Right cardiac atrium (tissue), 5 donors: ENCODE results near the gene SDE2. TPM values are rescaled to one million over a fixed set of nuclear protein-coding genes. Genes with fewer than 3 reads are reported as not detected.
"Not testable (repeated sequence)": the region's sequence is repeated elsewhere in the genome, so short reads cannot be mapped to it uniquely, and the experiment has no call there.

Experiments used
- ATAC-seq, 2 donors: fragments of 200-7000 bp; cut with Tn5 transposase; one replicate each; pipeline versions ENCODE4 v1.8.0 to v1.9.1; 2020; ENCODE audit warnings: moderate library complexity in 2 of 2, mild to moderate bottlenecking in 1 of 2
- DNase-seq, 3 donors: peaks; one replicate each; pipeline ENCODE4 v3.0.0-alpha.2; 2020
- H3K27ac ChIP-seq: one replicate; pipeline ENCODE4 v1.5.1; 2013; ENCODE audit warnings: mild to moderate bottlenecking, low read length, control low read depth, moderate library complexity
- H3K27me3 ChIP-seq: one replicate; pipeline ENCODE4 v1.6.1; 2013; ENCODE audit not compliant: control insufficient read depth, insufficient read depth
- H3K4me1 ChIP-seq: one replicate; pipeline ENCODE4 v1.6.1; 2013; ENCODE audit warnings: low read length; ENCODE audit not compliant: control insufficient read depth, insufficient read depth
- H3K4me3 ChIP-seq: one replicate; pipeline ENCODE4 v1.5.1; 2013; ENCODE audit warnings: low read length, control low read depth
- H3K9me3 ChIP-seq: one replicate; pipeline ENCODE4 v1.6.1; 2013; ENCODE audit warnings: low read length; ENCODE audit not compliant: control insufficient read depth
- WGBS: extraction: QIAGEN DNeasy Blood & Tissue Kit; methylation state at CpG from one replicate; pipeline ENCODE4 v1.1.7; 2013; 5-methylcytosine and 5-hydroxymethylcytosine counted together
- intact Hi-C, 4 donors: fragments of 100-400 bp; cut with DNase I; formaldehyde crosslinking; loops; one replicate each; pipeline versions ENCODE4 v1.11.0 to v1.14.0; 2022 to 2023
- polyA plus RNA-seq: library from polyadenylated mRNA; stranded (reverse); fragments of 200-250 nt; gene quantifications from one replicate; pipeline ENCODE4 v1.2.3, GENCODE V29; 2013
- total RNA-seq, 4 donors: library from RNA; stranded (reverse); fragmentation: NEBNext Ultra II Directional; extraction: Animal tissue kit (Norgen Biotek cat#: 25700); gene quantifications; one replicate each; pipeline ENCODE4 v1.2.1, GENCODE V29; 2021
- donor health status: healthy with polysubstance abuse.
- donor health status: DM: no; HTN: yes; CAD: no.
- donor health status: DM: no; HTN: no; CAD: no.
- donor health status: DM: no; HTN: yes; CAD: no; lungs with severe emphysema.
- donor health status: DM: yes; HTN: yes; CAD: no.

SDE2 gene
- total and polyA plus RNA-seq, 5 donors: 9.4 to 18.3 (median 12.2) TPM

DNA sequence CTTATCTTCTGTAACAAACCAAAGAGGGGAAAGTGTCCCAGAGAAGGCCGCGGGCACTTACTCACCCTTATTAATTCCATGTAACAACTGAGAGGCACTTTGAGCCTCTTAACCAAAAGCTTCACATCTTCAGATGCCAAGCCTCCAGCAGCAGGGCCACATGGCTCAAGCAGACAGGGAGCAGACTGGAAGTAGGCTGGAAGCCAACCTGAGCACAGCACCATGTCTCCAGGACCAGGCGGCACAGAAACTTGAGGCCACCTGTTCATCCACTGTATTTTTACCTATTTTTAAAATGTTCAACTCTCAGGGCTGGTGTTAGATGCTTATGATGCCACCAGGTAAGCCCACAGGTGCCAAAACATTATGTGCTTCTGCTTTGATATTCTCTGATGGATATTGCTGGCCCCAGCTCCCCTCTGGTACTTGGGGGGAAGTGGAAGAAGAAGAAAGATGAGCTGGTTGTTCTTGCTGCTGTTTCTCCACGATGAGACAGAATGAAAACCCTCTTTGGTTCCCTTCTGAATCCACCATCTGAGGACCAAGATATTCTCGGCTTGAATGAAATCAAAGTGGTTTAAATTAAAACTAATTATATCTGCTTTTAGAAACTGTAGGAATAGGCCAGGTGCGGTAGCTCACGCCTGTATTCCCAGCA is 30.6 kb upstream of the SDE2 start:
- Histone ChIP-seq H3K4me3 (no peak overlapping the region), H3K27me3 (no peaks in the 10 kb centered on the region), H3K27ac (no peak overlapping the region), H3K9me3 (no peaks in the 10 kb centered on the region), H3K4me1 (no peaks in the 10 kb centered on the region)
- ATAC-seq: no peak
- whole genome bisulfite sequencing: 91% methylated on average over 7 of the region's 7 CpGs
- intact Hi-C loops: no loop called here
- no peak for DNase-seq

DNA sequence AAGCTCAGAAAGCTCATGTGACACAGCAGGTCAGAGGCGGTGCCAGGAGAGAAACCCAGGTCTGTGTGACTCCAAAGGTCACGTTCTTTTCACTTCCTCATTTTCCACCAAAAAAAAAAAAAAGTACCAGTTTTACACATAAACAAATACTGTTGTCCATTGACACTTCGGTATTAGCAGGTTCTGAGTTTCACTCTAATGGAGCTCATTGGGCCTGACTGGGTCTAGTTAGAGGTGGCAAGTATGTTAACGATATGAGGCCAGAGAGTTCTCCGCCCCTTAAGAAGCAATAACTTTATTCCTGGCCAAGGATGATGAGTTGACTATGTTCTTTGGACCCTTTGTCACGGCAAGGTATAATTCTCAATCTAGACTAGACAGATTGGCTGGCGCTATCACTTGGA is 30.0 kb upstream of the SDE2 start:
- WGBS: 83% methylated on average over 7 of the region's 7 CpGs
- H3K27ac ChIP-seq: no peak overlapping the region
- DNase-seq (no peak), ATAC-seq (peak in 1 of 2 donors; percentile 28)
- intact Hi-C loops: no loop called here
- H3K4me1 ChIP-seq: no peaks in the 10 kb centered on the region
- no peaks in the 10 kb centered on the region for H3K27me3 ChIP-seq
- no peaks in the 10 kb centered on the region for H3K9me3 ChIP-seq
- H3K4me3 ChIP-seq: no peak overlapping the region

DNA sequence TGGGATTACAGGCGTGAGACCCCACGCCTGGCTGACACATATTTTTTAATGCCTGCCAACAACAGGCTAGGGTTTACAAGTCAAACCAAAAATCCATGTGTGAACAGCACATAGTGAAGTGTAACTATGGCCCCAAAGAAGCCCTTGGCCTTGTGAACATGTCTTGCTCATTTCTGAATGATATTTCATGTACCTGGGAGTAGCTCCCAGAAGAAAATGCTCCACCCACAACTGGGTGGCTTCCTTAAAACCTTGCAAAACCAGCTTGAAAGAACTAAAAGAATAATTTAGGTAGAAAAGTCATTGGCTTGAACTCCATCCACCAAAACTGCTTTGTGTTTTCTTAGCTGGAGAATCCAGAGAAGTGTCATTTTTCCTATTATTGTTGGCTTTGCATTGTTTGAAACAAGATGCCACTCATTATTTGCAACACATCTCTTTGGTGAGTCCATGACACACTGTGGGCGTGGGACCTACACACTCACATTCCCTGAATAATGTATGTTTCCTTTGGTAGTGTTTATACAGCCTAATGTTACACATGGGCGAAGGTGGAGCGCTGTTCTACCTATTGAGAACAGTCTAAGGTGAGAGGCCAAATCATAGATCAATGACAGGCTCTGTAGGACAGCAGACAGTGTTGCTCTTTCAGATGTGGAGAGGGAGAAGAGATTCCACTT is 28.5 kb upstream of the SDE2 start:
- no peak overlapping the region for H3K4me3 ChIP-seq
- H3K27ac ChIP-seq: no peak overlapping the region
- H3K9me3 ChIP-seq: no peaks in the 10 kb centered on the region
- no peak for DNase-seq
- WGBS: 90% methylated on average over 5 of the region's 5 CpGs
- ATAC-seq: no peak
- no peaks in the 10 kb centered on the region for H3K4me1 ChIP-seq
- no peaks in the 10 kb centered on the region for H3K27me3 ChIP-seq
- intact Hi-C loops: no loop called here

DNA sequence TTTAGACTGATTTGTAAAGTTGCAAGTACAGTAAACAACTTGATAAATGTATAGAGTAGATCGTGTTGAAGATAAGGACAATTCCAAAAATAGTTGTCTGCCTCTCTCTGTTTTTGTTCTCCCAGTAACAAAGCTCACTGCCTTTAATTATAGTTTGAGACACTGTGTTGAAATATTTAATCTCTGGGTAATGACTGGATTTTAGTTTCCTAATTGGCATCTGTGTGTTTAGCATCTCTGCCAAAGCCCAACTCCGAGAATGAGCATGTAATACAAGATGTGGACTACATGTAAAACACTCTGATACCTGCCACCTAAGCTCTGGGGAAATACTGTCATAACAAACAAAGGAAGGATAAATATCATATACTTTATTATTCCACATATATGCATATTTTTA is 27.7 kb upstream of the SDE2 start:
- Histone ChIP-seq H3K27me3 (no peaks in the 10 kb centered on the region), H3K27ac (no peak overlapping the region), H3K9me3 (no peaks in the 10 kb centered on the region), H3K4me1 (no peaks in the 10 kb centered on the region), H3K4me3 (no peak overlapping the region)
- intact Hi-C loops: no loop called here
- WGBS: 65% methylated on average over 2 of the region's 2 CpGs
- DNase-seq (no peak), ATAC-seq (no peak)

DNA sequence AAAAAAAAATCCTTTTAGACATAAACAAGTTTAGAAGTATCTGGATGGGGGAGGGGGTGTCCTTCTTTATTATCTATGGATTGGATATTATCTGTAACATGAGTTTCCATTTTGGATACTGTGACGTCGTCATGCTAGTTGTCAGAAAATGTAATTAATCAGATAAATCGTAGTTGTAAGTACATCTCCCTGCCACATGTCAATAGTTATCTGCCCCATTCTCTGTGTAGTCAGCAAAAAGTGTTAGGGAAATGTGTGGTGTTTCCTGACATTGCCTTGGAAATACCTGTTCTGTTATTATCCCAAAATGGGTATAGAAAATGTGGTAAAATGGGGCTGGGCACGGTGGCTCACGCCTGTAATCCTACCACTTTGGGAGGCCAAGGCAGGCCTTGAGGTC is 24.6 kb upstream of the SDE2 start:
- no peak overlapping the region for H3K4me3 ChIP-seq
- DNase-seq: no peak
- 69% methylated on average over 5 of the region's 5 CpGs for WGBS

DNA sequence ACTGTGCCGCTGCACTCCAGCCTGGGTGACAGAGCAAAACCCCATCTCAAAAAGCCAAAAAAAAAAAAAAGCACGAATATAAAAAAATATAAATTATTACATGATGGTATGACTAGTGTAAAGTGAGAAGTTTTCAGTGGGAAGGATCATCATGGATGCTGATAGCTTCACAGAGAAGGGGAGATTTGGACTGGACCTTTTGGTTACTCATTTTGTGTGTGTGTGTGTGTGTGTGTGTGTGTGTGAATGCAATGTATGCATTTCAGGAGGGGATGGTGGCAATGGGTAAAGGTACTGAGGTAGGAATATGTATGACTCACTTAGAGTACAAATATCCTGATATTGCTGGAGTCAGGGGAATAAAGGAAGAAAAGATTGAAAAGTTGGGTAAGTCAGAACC is 22.7 kb upstream of the SDE2 start:
- Histone ChIP-seq H3K4me1 (no peaks in the 10 kb centered on the region), H3K27ac (no peak overlapping the region), H3K9me3 (no peaks in the 10 kb centered on the region), H3K4me3 (no peak overlapping the region), H3K27me3 (no peaks in the 10 kb centered on the region)
- intact Hi-C loops: no loop called here
- WGBS: 46% methylated on average over 2 of the region's 2 CpGs
- ATAC-seq (no peak), DNase-seq (no peak)

More for the DNA sequence above, 24.6 kb upstream of the SDE2 start:
- Histone ChIP-seq H3K27me3 (no peaks in the 10 kb centered on the region), H3K9me3 (no peaks in the 10 kb centered on the region), H3K4me1 (no peaks in the 10 kb centered on the region), H3K27ac (no peak overlapping the region)
- intact Hi-C loops: no loop called here
- no peak for ATAC-seq

DNA sequence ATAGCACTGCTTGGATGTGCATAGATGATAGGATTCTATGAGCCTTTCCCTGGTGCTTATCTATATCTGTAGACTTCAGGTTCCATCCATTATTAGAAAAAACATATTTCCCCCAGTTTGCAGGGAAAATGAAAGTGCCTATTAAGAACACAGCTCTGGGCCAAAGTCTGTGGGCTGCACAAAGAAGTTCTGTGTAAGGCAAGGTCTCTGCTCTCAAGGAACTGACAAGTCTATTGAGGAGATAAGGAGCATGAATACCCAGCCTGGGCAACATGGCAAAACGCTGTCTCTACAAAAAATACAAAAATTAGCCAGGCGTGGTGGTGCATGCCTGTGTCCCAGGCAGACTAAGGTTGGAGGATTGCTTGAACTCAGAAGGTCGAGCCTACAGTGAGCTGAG is 22.3 kb upstream of the SDE2 start:
- DNase-seq (no peak), ATAC-seq (no peak)
- 59% methylated on average over 3 of the region's 3 CpGs for WGBS
- no peaks in the 10 kb centered on the region for H3K27me3 ChIP-seq
- H3K4me1 ChIP-seq: no peaks in the 10 kb centered on the region
- intact Hi-C loops: no loop called here
- H3K27ac ChIP-seq: no peak overlapping the region
- no peaks in the 10 kb centered on the region for H3K9me3 ChIP-seq
- no peak overlapping the region for H3K4me3 ChIP-seq

DNA sequence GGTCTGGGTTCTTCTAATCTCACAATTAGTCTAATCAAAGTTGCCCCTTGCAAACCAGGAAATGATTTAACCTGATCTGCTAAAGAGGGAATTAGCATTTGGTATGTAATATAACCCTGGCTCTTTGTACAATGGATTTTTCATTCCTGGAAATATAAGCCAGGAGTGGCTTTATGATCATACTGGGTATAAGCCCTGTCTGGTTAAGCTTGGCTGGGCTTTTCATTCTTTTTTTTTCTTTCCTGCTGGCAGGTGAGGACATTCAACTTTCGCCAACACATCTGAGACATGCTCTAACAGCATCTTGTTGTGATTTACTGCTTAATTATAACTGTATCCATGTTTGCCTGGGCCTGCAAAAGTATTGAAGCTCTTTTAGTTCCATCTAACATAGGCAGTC is 20.4 kb upstream of the SDE2 start:
- intact Hi-C loops: no loop called here
- H3K4me3 ChIP-seq: no peak overlapping the region

DNA sequence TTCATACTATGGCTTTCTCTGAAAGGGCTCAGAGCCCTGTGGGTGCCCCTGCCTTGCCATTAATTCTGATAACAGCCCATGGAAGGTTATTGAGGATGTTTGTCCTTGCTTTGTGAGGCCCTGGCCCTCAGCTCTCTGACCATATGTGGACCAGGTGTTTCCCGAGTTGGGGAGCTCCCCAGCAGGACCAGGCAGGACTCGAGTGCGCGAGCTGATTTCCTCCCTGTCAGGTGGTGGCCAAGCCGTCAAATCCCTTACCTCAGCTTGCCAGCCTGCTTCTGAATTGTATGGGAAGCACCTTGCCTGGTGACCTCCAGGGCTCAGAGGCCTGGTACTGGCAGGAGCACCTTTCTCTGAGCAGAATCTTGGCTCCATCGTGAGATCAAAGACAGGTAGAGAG is 17.9 kb upstream of the SDE2 start:
- no peak overlapping the region for H3K4me3 ChIP-seq
- DNase-seq (no peak), ATAC-seq (no peak)
- no peak overlapping the region for H3K27ac ChIP-seq
- intact Hi-C loops: no loop called here
- 59% methylated on average over 6 of the region's 6 CpGs for WGBS
- no peaks in the 10 kb centered on the region for H3K27me3 ChIP-seq
- H3K4me1 ChIP-seq: no peaks in the 10 kb centered on the region
- H3K9me3 ChIP-seq: no peaks in the 10 kb centered on the region

More for the DNA sequence above, 20.4 kb upstream of the SDE2 start:
- DNase-seq (no peak), ATAC-seq (no peak)
- H3K27ac ChIP-seq: no peak overlapping the region
- no peaks in the 10 kb centered on the region for H3K4me1 ChIP-seq
- H3K27me3 ChIP-seq: no peaks in the 10 kb centered on the region
- H3K9me3 ChIP-seq: no peaks in the 10 kb centered on the region
- 93% methylated on average over 1 of the region's 1 CpG for WGBS

DNA sequence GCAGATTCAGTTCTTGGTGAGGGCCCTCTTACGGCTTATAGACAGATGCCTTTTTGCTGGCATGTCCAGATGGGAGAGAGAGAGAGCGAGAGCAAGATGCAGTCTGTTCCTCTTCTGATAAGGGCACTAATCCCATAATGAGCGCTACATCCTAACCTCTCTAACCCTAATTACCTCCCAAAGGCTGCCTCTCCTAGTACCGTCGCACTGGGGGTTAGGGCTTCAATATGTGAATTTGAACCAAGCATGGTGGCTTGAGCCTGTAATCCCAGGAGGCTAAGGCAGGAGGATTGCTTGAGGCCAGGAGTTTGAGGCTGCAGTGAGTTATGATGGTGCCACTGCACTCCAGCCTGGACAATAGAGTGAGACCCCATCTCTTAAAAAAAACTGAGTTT is 10.5 kb upstream of the SDE2 start:
- no peak for DNase-seq
- H3K9me3 ChIP-seq: no peaks in the 10 kb centered on the region
- ATAC-seq: no peak
- H3K4me1 ChIP-seq: no peaks in the 10 kb centered on the region
- 96% methylated on average over 5 of the region's 5 CpGs for WGBS
- intact Hi-C loops: no loop called here
- H3K27me3 ChIP-seq: no peaks in the 10 kb centered on the region
- H3K27ac ChIP-seq: no peak overlapping the region
- H3K4me3 ChIP-seq: no peak overlapping the region

DNA sequence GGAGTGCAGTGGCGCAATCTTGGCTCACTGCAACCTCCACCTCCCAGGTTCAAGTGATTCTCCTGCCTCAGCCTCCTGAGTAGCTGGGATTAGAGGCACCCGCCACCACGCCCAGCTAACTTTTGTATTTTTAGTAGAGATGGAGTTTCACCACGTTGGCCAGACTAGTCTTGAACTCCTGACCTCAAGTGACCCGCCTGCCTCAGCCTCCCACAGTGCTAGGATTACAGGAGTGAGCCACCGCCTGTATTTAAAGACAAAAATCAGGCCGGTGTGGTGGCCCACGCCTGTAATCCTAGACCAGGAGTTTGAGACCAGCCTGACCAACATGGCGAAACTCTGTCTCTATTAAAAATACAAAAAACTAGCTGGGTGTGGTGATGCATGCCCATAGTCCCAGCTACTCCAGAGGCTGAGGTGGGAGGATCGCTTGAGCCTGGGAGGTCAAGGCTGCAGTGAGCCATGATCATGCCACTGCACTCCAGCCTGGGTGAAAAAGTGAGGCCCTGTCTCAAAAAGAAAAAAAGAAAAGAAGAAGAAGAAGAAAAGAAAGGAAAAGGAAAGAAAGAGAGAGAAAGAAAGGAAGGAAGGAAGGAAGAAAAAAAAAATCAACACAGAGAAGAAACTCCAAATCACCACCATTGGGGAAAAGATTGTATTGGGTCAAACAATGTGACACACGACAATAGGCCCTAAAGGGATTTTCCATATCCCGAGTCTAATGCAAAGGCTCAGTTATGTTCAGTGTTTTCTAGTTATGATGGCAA is 8.2 kb upstream of the SDE2 start:
- H3K4me1 ChIP-seq, H3K27me3 ChIP-seq, DNase-seq, H3K27ac ChIP-seq, intact Hi-C loops, H3K4me3 ChIP-seq, ATAC-seq, H3K9me3 ChIP-seq: not testable (repeated sequence)
- 88% methylated on average over 12 of the region's 12 CpGs for WGBS
